SK-N-SH treated with all-trans-retinoic acid at 6 μM for 48 hours (cell line): Measurements from ENCODE around the gene EHMT2.

Source experiments
- ATAC-seq: fragments of 200-7000 bp; cut with Tn5 transposase; 3 replicates; pipeline ENCODE4 v1.9.1; 2020; ENCODE audit warnings: mild to moderate bottlenecking, moderate library complexity
- ARNTL ChIP-seq: fragments of 450-650 bp; formaldehyde crosslinking; IDR thresholded peaks from 2 replicates; pipeline ENCODE4 v1.5.0; 2020; ENCODE audit warnings: low read depth, mild to moderate bottlenecking, moderate library complexity, borderline replicate concordance
- BACH2 ChIP-seq: fragments of 250-450 bp; sonication (Bioruptor Pico); IDR thresholded peaks from 2 replicates; pipeline ENCODE4 v1.9.0; 2021; ENCODE audit warnings: mild to moderate bottlenecking, borderline replicate concordance
- CSDC2 ChIP-seq: fragments of 250-450 bp; sonication (Bioruptor Pico); IDR thresholded peaks from 2 replicates; pipeline ENCODE4 v1.5.0; 2020; ENCODE audit warnings: mild to moderate bottlenecking, moderate library complexity
- CSRNP3 ChIP-seq: fragments of 250-450 bp; sonication (Bioruptor Pico); IDR thresholded peaks from 2 replicates; pipeline ENCODE4 v1.5.1; 2021; ENCODE audit warnings: mild to moderate bottlenecking, moderate library complexity
- ESRRG ChIP-seq: fragments of 250-450 bp; sonication (Bioruptor Pico); IDR thresholded peaks from 2 replicates; pipeline ENCODE4 v1.6.1; 2021; ENCODE audit warnings: mild to moderate bottlenecking
- ISL1 ChIP-seq: fragments of 250-450 bp; sonication (Bioruptor Pico); IDR thresholded peaks from 2 replicates; pipeline ENCODE4 v2.1.2; 2022; ENCODE audit warnings: mild to moderate bottlenecking, moderate library complexity
- POU6F1 ChIP-seq: fragments of 250-450 bp; sonication (Bioruptor Pico); IDR thresholded peaks from 2 replicates; pipeline ENCODE4 v1.8.0; 2021; ENCODE audit warnings: low read depth, mild to moderate bottlenecking, moderate library complexity, borderline replicate concordance
- PPARA ChIP-seq: fragments of 250-450 bp; sonication (Bioruptor Pico); IDR thresholded peaks from 2 replicates; pipeline ENCODE4 v1.5.0; 2020; ENCODE audit warnings: mild to moderate bottlenecking, borderline replicate concordance
- RARB ChIP-seq: fragments of 250-450 bp; sonication (Bioruptor Pico); IDR thresholded peaks from 2 replicates; pipeline ENCODE4 v1.8.0; 2021; ENCODE audit warnings: mild to moderate bottlenecking, moderate library complexity
- TCF4 ChIP-seq: fragments of 250-450 bp; sonication (Bioruptor Pico); IDR thresholded peaks from 2 replicates; pipeline ENCODE4 v1.8.0; 2021; ENCODE audit warnings: mild to moderate bottlenecking, moderate library complexity, borderline replicate concordance
- TOX ChIP-seq: fragments of 250-450 bp; sonication (Bioruptor Pico); IDR thresholded peaks from 2 replicates; pipeline ENCODE4 v1.8.0; 2021; ENCODE audit warnings: mild to moderate bottlenecking, moderate library complexity, borderline replicate concordance
- TSHZ2 ChIP-seq: fragments of 250-450 bp; sonication (Bioruptor Pico); IDR thresholded peaks from 2 replicates; pipeline ENCODE4 v1.5.0; 2020; ENCODE audit warnings: mild to moderate bottlenecking, moderate library complexity
- ZC3H10 ChIP-seq: fragments of 250-450 bp; sonication (Bioruptor Pico); IDR thresholded peaks from 2 replicates; pipeline ENCODE4 v1.5.1; 2021; ENCODE audit warnings: mild to moderate bottlenecking, moderate library complexity
- ZFP3 ChIP-seq: fragments of 250-450 bp; sonication (Bioruptor Pico); IDR thresholded peaks from 2 replicates; pipeline ENCODE4 v1.5.0; 2020; ENCODE audit warnings: mild to moderate bottlenecking, moderate library complexity
- ZFP30 ChIP-seq: fragments of 450-650 bp; formaldehyde crosslinking; IDR thresholded peaks from 2 replicates; pipeline ENCODE4 v1.5.0; 2022; ENCODE audit warnings: mild to moderate bottlenecking, moderate library complexity
- ZNF565 ChIP-seq: fragments of 450-650 bp; formaldehyde crosslinking; conservative IDR thresholded peaks from 2 replicates; pipeline ENCODE4 v1.5.0; 2020; ENCODE audit warnings: low read depth, mild to moderate bottlenecking, moderate library complexity
- ZNF70 ChIP-seq: fragments of 450-650 bp; formaldehyde crosslinking; IDR thresholded peaks from 2 replicates; pipeline ENCODE4 v1.5.0; 2020; ENCODE audit warnings: mild to moderate bottlenecking, moderate library complexity
- ZNF8 ChIP-seq: fragments of 450-650 bp; formaldehyde crosslinking; IDR thresholded peaks from 2 replicates; pipeline ENCODE4 v1.5.0; 2020; ENCODE audit warnings: mild to moderate bottlenecking, moderate library complexity
- TF ChIP-seq, protein P1 (sequence below): fragments of 250-450 bp; sonication (Bioruptor Pico); IDR thresholded peaks from 2 replicates; pipeline ENCODE4 v1.5.1; 2020; ENCODE audit warnings: low read depth, mild to moderate bottlenecking, moderate library complexity
- TF ChIP-seq, protein P2 (sequence below): fragments of 250-450 bp; sonication (Bioruptor Pico); IDR thresholded peaks from 2 replicates; pipeline ENCODE4 v1.8.0; 2020; ENCODE audit warnings: mild to moderate bottlenecking, moderate library complexity, borderline replicate concordance

Gene EHMT2

GRCh38 chr6:31940256-31940664 lies 42.8 kb upstream of the EHMT2 start:
- TF ChIP-seq ZFP30: no peak
- no peak for TF ChIP-seq CSRNP3 (CRISPR knock-in tag)
- TF ChIP-seq TSHZ2 (CRISPR knock-in tag): no peak
- TF ChIP-seq PPARA (CRISPR knock-in tag): no peak
- TF ChIP-seq ARNTL (CRISPR knock-in tag): no peak
- TF ChIP-seq BACH2 (CRISPR knock-in tag): no peak
- no peak for TF ChIP-seq ESRRG (CRISPR knock-in tag)
- peak; percentile 26; the same call in 2 of the 3 replicates for ATAC-seq

- ATAC-seq: no peak
- TF ChIP-seq CSRNP3 (CRISPR knock-in tag) (no peak), ZFP3 (no peak), ZNF8 (CRISPR knock-in tag) (no peak), RARB (CRISPR knock-in tag) (no peak), ZNF70 (CRISPR knock-in tag) (no peak), CSDC2 (CRISPR knock-in tag) (no peak), TCF4 (CRISPR knock-in tag) (no peak), BACH2 (CRISPR knock-in tag) (no peak), TOX (CRISPR knock-in tag) (no peak), ISL1 (CRISPR knock-in tag) (no peak), ZNF565 (CRISPR knock-in tag) (no peak), ESRRG (CRISPR knock-in tag) (no peak), ZC3H10 (no peak), TSHZ2 (CRISPR knock-in tag) (no peak), PPARA (CRISPR knock-in tag) (no peak), POU6F1 (CRISPR knock-in tag) (no peak)
- TF ChIP-seq, protein P1, sequence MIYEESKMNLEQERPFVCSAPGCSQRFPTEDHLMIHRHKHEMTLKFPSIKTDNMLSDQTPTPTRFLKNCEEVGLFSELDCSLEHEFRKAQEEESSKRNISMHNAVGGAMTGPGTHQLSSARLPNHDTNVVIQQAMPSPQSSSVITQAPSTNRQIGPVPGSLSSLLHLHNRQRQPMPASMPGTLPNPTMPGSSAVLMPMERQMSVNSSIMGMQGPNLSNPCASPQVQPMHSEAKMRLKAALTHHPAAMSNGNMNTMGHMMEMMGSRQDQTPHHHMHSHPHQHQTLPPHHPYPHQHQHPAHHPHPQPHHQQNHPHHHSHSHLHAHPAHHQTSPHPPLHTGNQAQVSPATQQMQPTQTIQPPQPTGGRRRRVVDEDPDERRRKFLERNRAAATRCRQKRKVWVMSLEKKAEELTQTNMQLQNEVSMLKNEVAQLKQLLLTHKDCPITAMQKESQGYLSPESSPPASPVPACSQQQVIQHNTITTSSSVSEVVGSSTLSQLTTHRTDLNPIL (CRISPR knock-in tag): no peak
- TF ChIP-seq, protein P2, sequence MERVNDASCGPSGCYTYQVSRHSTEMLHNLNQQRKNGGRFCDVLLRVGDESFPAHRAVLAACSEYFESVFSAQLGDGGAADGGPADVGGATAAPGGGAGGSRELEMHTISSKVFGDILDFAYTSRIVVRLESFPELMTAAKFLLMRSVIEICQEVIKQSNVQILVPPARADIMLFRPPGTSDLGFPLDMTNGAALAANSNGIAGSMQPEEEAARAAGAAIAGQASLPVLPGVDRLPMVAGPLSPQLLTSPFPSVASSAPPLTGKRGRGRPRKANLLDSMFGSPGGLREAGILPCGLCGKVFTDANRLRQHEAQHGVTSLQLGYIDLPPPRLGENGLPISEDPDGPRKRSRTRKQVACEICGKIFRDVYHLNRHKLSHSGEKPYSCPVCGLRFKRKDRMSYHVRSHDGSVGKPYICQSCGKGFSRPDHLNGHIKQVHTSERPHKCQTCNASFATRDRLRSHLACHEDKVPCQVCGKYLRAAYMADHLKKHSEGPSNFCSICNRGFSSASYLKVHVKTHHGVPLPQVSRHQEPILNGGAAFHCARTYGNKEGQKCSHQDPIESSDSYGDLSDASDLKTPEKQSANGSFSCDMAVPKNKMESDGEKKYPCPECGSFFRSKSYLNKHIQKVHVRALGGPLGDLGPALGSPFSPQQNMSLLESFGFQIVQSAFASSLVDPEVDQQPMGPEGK (CRISPR knock-in tag): no peak
Measured at GRCh38 chr6:31935823-31936222, 38.3 kb upstream of the EHMT2 start.
